ENCODE results near the gene REXO2.

DNA sequence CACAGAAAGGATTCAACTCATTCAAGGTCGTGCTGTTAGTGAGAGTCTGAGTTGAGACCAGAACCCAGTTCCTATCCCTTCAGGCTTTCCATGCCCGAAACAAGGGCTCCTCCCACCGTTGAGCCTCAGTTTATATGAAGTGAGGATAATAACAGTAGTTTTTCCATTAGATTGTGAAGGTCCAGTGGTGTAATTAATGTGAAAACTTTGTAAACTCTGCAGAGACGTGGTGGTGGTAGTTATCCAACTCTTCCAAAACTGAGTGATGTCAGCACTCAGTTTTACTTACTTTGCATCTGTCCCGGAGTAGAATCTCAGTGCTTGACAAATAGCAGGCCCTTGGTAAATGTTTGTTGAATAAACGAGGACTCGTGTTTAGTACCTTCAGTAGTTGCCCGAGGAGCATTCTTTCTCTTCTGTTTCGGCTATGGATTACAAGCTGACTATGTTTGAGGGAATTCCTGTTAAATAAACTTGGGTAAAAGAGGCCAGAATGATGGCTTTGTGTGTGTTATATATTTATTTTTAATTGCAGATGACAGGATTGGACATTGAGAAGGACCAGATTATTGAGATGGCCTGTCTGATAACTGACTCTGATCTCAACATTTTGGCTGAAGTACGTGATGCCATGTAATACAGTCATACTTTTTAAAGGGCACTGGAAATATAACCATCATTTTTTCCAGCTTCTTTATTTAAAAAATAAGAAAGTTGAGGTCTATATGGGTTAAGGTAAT, 1.0 kb downstream of the REXO2 start:
- TF ChIP-seq, protein P1, sequence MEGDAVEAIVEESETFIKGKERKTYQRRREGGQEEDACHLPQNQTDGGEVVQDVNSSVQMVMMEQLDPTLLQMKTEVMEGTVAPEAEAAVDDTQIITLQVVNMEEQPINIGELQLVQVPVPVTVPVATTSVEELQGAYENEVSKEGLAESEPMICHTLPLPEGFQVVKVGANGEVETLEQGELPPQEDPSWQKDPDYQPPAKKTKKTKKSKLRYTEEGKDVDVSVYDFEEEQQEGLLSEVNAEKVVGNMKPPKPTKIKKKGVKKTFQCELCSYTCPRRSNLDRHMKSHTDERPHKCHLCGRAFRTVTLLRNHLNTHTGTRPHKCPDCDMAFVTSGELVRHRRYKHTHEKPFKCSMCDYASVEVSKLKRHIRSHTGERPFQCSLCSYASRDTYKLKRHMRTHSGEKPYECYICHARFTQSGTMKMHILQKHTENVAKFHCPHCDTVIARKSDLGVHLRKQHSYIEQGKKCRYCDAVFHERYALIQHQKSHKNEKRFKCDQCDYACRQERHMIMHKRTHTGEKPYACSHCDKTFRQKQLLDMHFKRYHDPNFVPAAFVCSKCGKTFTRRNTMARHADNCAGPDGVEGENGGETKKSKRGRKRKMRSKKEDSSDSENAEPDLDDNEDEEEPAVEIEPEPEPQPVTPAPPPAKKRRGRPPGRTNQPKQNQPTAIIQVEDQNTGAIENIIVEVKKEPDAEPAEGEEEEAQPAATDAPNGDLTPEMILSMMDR (IDR thresholded peaks at IDR 0.05): no peak
- TF ChIP-seq POLR2A (IDR thresholded peaks at IDR 0.05): no peak
- no peak for TF ChIP-seq EP300 (IDR thresholded peaks at IDR 0.05)
